Activated naive CD4-positive, alpha-beta T cell treated with Interleukin-2 at 50 U/mL for 16 hours (primary cell): ENCODE results near the gene PTGR3.

Source experiments
- DNase-seq: peaks from one replicate; pipeline ENCODE4 v3.0.0-alpha.2; 2020

PTGR3 gene

GRCh38 chr18:75234901-75235300 lies 26.0 kb upstream of the PTGR3 start:
- DNase-seq: no peak

GRCh38 chr18:75231053-75231406 lies 22.1 kb upstream of the PTGR3 start:
- DNase-seq: no peak

GRCh38 chr18:75230163-75231052 lies 21.5 kb upstream of the PTGR3 start:
- no peak for DNase-seq

GRCh38 chr18:75229437-75229836 lies 20.5 kb upstream of the PTGR3 start:
- DNase-seq: no peak

GRCh38 chr18:75228967-75229366 lies 20.0 kb upstream of the PTGR3 start:
- DNase-seq: no peak

GRCh38 chr18:75227535-75228296 lies 18.8 kb upstream of the PTGR3 start:
- no peak for DNase-seq

- no peak for DNase-seq
These were observed 18.0 kb upstream of the PTGR3 start for GRCh38 chr18:75226956-75227316.

- no peak for DNase-seq
These were observed 17.5 kb upstream of the PTGR3 start for GRCh38 chr18:75226286-75226955.

GRCh38 chr18:75223687-75224347 lies 14.9 kb upstream of the PTGR3 start:
- no peak for DNase-seq

- no peak for DNase-seq
These were observed 13.5 kb upstream of the PTGR3 start for GRCh38 chr18:75222407-75222806.

- DNase-seq: no peak
These were observed 13.0 kb upstream of the PTGR3 start for GRCh38 chr18:75221897-75222296.

GRCh38 chr18:75221397-75221796 lies 12.5 kb upstream of the PTGR3 start:
- no peak for DNase-seq

- no peak for DNase-seq
These were observed 11.8 kb upstream of the PTGR3 start for GRCh38 chr18:75220551-75221355.

- no peak for DNase-seq
These were observed 10.9 kb upstream of the PTGR3 start for GRCh38 chr18:75219745-75220375.

- no peak for DNase-seq
These were observed 9.4 kb upstream of the PTGR3 start for GRCh38 chr18:75218065-75218923.

GRCh38 chr18:75216911-75217689 lies 8.2 kb upstream of the PTGR3 start:
- DNase-seq: no peak

GRCh38 chr18:75216212-75216910 lies 7.4 kb upstream of the PTGR3 start:
- DNase-seq: no peak

- DNase-seq: no peak
These were observed 6.7 kb upstream of the PTGR3 start for GRCh38 chr18:75215663-75216062.

GRCh38 chr18:75214766-75215510 lies 6.0 kb upstream of the PTGR3 start:
- no peak for DNase-seq
